GM12878 (cell line): ENCODE measurements around the gene THSD8. TPM values are rescaled to one million over a fixed set of nuclear protein-coding genes. Genes with fewer than 3 reads are reported as not detected.

Experiments
- ATAC-seq: fragments of 200-7000 bp; cut with Tn5 transposase; 3 replicates; pipeline ENCODE4 v1.9.1; 2020; ENCODE audit warnings: mild to moderate bottlenecking, moderate library complexity
- BruUV-seq: library from RNA; stranded (reverse); fragments of 400-500 nt; replicated peaks from 2 replicates; lab custom pipeline; 2021; lab: Mats Ljungman, UMichigan
- CTCF ChIA-PET: fragments of 300-600 bp; sonication (Branson Sonifier 250); formaldehyde crosslinking; extraction: SDS; loops from one replicate; lab custom pipeline; 2021; ENCODE audit warnings: inconsistent platforms; lab: Yijun Ruan, JAX
- POLR2A ChIA-PET: fragments of 350-600 bp; formaldehyde crosslinking; extraction: SDS; loops from one replicate; lab custom pipeline; 2021; ENCODE audit warnings: inconsistent platforms; lab: Charles Lee
- RAD21 ChIA-PET: fragments of 300-600 bp; sonication (Branson Sonifier 250); formaldehyde crosslinking; loops from one replicate; lab custom pipeline; 2023; ENCODE audit warnings: antibody characterized with exemption; ENCODE audit not compliant: unreplicated experiment; lab: Charles Lee
- SMC1A ChIA-PET: fragments of 300-600 bp; sonication (Branson Sonifier 250); formaldehyde crosslinking; loops from one replicate; lab custom pipeline; 2023; ENCODE audit not compliant: unreplicated experiment, uncharacterized antibody; lab: Charles Lee
- DNase-seq: peaks from one replicate; pipeline ENCODE4 v3.0.0-alpha.2; 2011; ENCODE audit warnings: low read depth, low spot score
- FAIRE-seq: peaks from 3 replicates; lab custom pipeline; 2011; peaks lifted over from hg19 to GRCh38; lab: Jason Lieb, UNC
- H2AFZ ChIP-seq: 2 replicates; pipeline ENCODE4 v1.6.0; 2011; ENCODE audit warnings: low read depth, low read length, control low read depth; ENCODE audit not compliant: control insufficient read depth
- H3K27ac ChIP-seq: 2 replicates; pipeline ENCODE4 v1.5.1; 2011; ENCODE audit warnings: control low read depth; ENCODE audit not compliant: control insufficient read depth, insufficient read depth
- H3K27me3 ChIP-seq, 2 experiments: replicated peaks in 1 of 2; 2 replicates each; pipeline versions ENCODE4 v1.6.0 to v1.6.1; 2011; ENCODE audit warnings: low read length in 1 of 2; ENCODE audit not compliant: control insufficient read depth in 2 of 2, insufficient read depth in 2 of 2
- H3K36me3 ChIP-seq, 2 experiments: 2 replicates each; pipeline ENCODE4 v1.5.1; 2011; ENCODE audit warnings: low read length in 1 of 2; ENCODE audit not compliant: control insufficient read depth in 2 of 2, insufficient read depth in 2 of 2
- H3K4me1 ChIP-seq: 2 replicates; pipeline ENCODE4 v1.6.1; 2011; ENCODE audit warnings: mild to moderate bottlenecking, low read length, moderate library complexity, mixed read lengths; ENCODE audit not compliant: control insufficient read depth, insufficient read depth
- H3K4me2 ChIP-seq: 2 replicates; pipeline ENCODE4 v1.6.0; 2011; ENCODE audit warnings: control low read depth; ENCODE audit not compliant: control insufficient read depth, insufficient read depth
- H3K4me3 ChIP-seq: fragments of 200-600 bp; sonication (generic); 2 replicates; pipeline ENCODE4 v1.5.1; 2016
- H3K79me2 ChIP-seq: 2 replicates; pipeline ENCODE4 v1.6.0; 2011; ENCODE audit warnings: low read length; ENCODE audit not compliant: control insufficient read depth, insufficient read depth
- H3K9ac ChIP-seq: 2 replicates; pipeline ENCODE4 v1.8.0; 2011; ENCODE audit warnings: low read length, control low read depth, mixed read lengths; ENCODE audit not compliant: control insufficient read depth, insufficient read depth
- H3K9me3 ChIP-seq: replicated peaks from 3 replicates; pipeline ENCODE4 v1.5.1; 2011; ENCODE audit warnings: mild to moderate bottlenecking, low read length; ENCODE audit not compliant: control insufficient read depth, insufficient read depth
- H4K20me1 ChIP-seq: 2 replicates; pipeline ENCODE4 v1.6.0; 2011; ENCODE audit not compliant: control insufficient read depth, insufficient read depth
- EZH2 ChIP-seq: IDR thresholded peaks from 2 replicates; pipeline ENCODE4 v1.6.1; 2012; ENCODE audit warnings: low read depth, mild to moderate bottlenecking, control low read depth, inconsistent platforms, low read length, borderline replicate concordance; ENCODE audit not compliant: control insufficient read depth
- JUND ChIP-seq: IDR thresholded peaks from 2 replicates; pipeline ENCODE4 v1.6.1; 2012; ENCODE audit warnings: low read depth, mild to moderate bottlenecking, low read length, improper control_type of control experiment, moderate library complexity
- PAX5 ChIP-seq: IDR thresholded peaks from 2 replicates; pipeline ENCODE4 v1.6.1; 2011; ENCODE audit warnings: low read depth, low read length, borderline replicate concordance
- SIN3A ChIP-seq: IDR thresholded peaks from 2 replicates; pipeline ENCODE4 v1.6.1; 2012; ENCODE audit warnings: low read depth, low read length, improper control_type of control experiment
- SIX5 ChIP-seq: IDR thresholded peaks from 2 replicates; pipeline ENCODE4 v1.6.1; 2011; ENCODE audit warnings: mild to moderate bottlenecking, low read depth, low read length, moderate library complexity; ENCODE audit not compliant: severe bottlenecking
- SPI1 ChIP-seq: IDR thresholded peaks from 2 replicates; pipeline ENCODE4 v1.6.1; 2011; ENCODE audit warnings: low read depth, mild to moderate bottlenecking, low read length, moderate library complexity, borderline replicate concordance; ENCODE audit not compliant: insufficient read depth
- TCF3 ChIP-seq: IDR thresholded peaks from 2 replicates; pipeline ENCODE4 v1.6.1; 2012; ENCODE audit warnings: low read depth, mild to moderate bottlenecking, low read length, borderline replicate concordance; ENCODE audit not compliant: insufficient read depth
- YY1 ChIP-seq: IDR thresholded peaks from 2 replicates; pipeline ENCODE4 v1.6.1; 2011; ENCODE audit warnings: low read depth, mild to moderate bottlenecking, low read length
- ZZZ3 ChIP-seq: IDR thresholded peaks from 2 replicates; pipeline ENCODE4 v1.6.1; 2011; ENCODE audit warnings: low read depth; ENCODE audit not compliant: control insufficient read depth, insufficient read length
- WGBS: methylation state at CpG from one replicate; pipeline ENCODE4 v1.1.6; 2016; ENCODE audit warnings: low lambda C conversion rate; ENCODE audit not compliant: insufficient replicate concordance, insufficient coverage; ENCODE audit errors: missing lambda C conversion rate; 5-methylcytosine and 5-hydroxymethylcytosine counted together
- in situ Hi-C: fragments of 300-500 bp; cut with MboI; formaldehyde crosslinking; loops from 9 replicates; pipeline ENCODE4 v1.14.3; 2018; ENCODE audit warnings: mixed read lengths
- intact Hi-C: fragments of 100-400 bp; cut with micrococcal nuclease; formaldehyde crosslinking; loops from one replicate; pipeline ENCODE4 v1.14.2; 2022; ENCODE audit not compliant: unreplicated experiment
- polyA plus RNA-seq, 11 experiments: library from polyadenylated mRNA; depleted of rRNA in 4 of 11; unstranded in 6 of 11; stranded (reverse) in 5 of 11; fragments of >200 nt; fragmentation: Nextera tagmentation in 4 of 11; fragmentation: Illumina TruSeq in 1 of 11; extraction: Ambion mirVana in 4 of 11; extraction: Trizol in 1 of 11; gene quantifications; 1 replicate in 1 of 11; 2 replicates in 10 of 11; pipeline versions ENCODE4 v1.2.1 to v1.2.3, GENCODE V29; 2011 to 2016; ENCODE audit warnings: inconsistent platforms in 2 of 11, missing spikeins in 2 of 11, low read depth in 1 of 11
- total RNA-seq, 4 experiments: library from RNA; depleted of rRNA in 3 of 4; stranded (reverse); fragments of >200 nt in 3 of 4; fragmentation: Illumina TruSeq in 1 of 4; extraction: Trizol in 1 of 4; gene quantifications; 2 replicates each; pipeline versions ENCODE4 v1.2.1 to v1.2.3, GENCODE V29; 2013 to 2021
- TF ChIP-seq, protein P1 (sequence below): fragments of 450-650 bp; IDR thresholded peaks from 2 replicates; pipeline ENCODE4 v1.6.1; 2017; ENCODE audit warnings: antibody characterized with exemption, mild to moderate bottlenecking, moderate library complexity
- TF ChIP-seq, protein P2 (sequence below): IDR thresholded peaks from 2 replicates; pipeline ENCODE4 v1.6.1; 2011; ENCODE audit warnings: mild to moderate bottlenecking, low read depth, low read length, moderate library complexity; ENCODE audit not compliant: insufficient replicate concordance
- TF ChIP-seq, protein P3 (sequence below): IDR thresholded peaks from 2 replicates; pipeline ENCODE4 v1.6.1; 2012; ENCODE audit warnings: low read depth, low read length, improper control_type of control experiment
- TF ChIP-seq, protein P4 (sequence below): fragments of 450-650 bp; conservative IDR thresholded peaks from 2 replicates; pipeline ENCODE4 v1.6.1; 2017; ENCODE audit warnings: mild to moderate bottlenecking, moderate library complexity

Gene THSD8
- total and polyA plus RNA-seq, 10 of the 15 experiments (the other 5 are each of a cell fraction or from before 2014, with no cell fraction given) = 0.24 to 32.3 (median 21.3) TPM; not detected in 2

- ChIA-PET CTCF (interaction anchor here (0.6 to 17.0 kb wide), 21 partner anchors 8 to 961 kb away, joined by 3 to 426 read pairs (median 5); partner anchors contain the start of genes DHPS, FBXW9, GET3 and JUNB), SMC1A (interaction anchor here (0.6 to 1.7 kb wide), 8 partner anchors 21 to 90 kb away, joined by 3 to 6 read pairs (median 3); partner anchors contain the start of genes FBXW9 and GET3), RAD21 (interaction anchor here (0.6 to 1.0 kb wide), 3 partner anchors 23 to 89 kb away, joined by 3 read pairs; partner anchors contain the start of gene TRIR), POLR2A (interaction anchor here (0.6 kb wide), 1 partner anchor 141 kb away, joined by 3 read pairs; no protein-coding TSS in a partner anchor)
- WGBS = 12% methylated on average over 50 of the region's 60 CpGs
- peak; percentile 47 for FAIRE-seq
- BruUV-seq = no TSS peak
- H3K4me3 ChIP-seq = peak overlapping the region; percentile 32; the same call in 1 of the 2 replicates
- in situ Hi-C loops = no loop called here
- H4K20me1 ChIP-seq = no peaks in the 10 kb centered on the region
- H3K9ac ChIP-seq = no peak overlapping the region
- H3K36me3 ChIP-seq = no peaks in the 10 kb centered on the region
- no peaks in the 10 kb centered on the region for H3K9me3 ChIP-seq
- H2AFZ ChIP-seq = peak overlapping the region; percentile 65; the same call in 1 of the 2 replicates
- no peak for DNase-seq
- intact Hi-C loops = loop anchor here (1.0 to 5.0 kb wide), 2 partner anchors 40 to 195 kb away; no protein-coding TSS in a partner anchor
- peak overlapping the region; percentile 93 for H3K4me2 ChIP-seq
- no peak overlapping the region for H3K27ac ChIP-seq
- peaks cover 0 to 2% of the 10 kb centered on the region in 2 experiments; a peak in 1 of 4 replicates for H3K27me3 ChIP-seq
- H3K4me1 ChIP-seq = no peaks in the 10 kb centered on the region
- peak; percentile 93 for ATAC-seq
- H3K79me2 ChIP-seq = no peaks in the 10 kb centered on the region
- TF ChIP-seq SPI1 (no peak), PAX5 (no peak), ZZZ3 (no peak), SIX5 (no peak), TCF3 (0 out of 2 replicates have a peak, but pooled peaks have one; percentile 59), YY1 (0 out of 2 replicates have a peak, but pooled peaks have one; percentile 57), JUND (no peak), SIN3A (no peak), EZH2 (no peak)
- TF ChIP-seq, protein P1, sequence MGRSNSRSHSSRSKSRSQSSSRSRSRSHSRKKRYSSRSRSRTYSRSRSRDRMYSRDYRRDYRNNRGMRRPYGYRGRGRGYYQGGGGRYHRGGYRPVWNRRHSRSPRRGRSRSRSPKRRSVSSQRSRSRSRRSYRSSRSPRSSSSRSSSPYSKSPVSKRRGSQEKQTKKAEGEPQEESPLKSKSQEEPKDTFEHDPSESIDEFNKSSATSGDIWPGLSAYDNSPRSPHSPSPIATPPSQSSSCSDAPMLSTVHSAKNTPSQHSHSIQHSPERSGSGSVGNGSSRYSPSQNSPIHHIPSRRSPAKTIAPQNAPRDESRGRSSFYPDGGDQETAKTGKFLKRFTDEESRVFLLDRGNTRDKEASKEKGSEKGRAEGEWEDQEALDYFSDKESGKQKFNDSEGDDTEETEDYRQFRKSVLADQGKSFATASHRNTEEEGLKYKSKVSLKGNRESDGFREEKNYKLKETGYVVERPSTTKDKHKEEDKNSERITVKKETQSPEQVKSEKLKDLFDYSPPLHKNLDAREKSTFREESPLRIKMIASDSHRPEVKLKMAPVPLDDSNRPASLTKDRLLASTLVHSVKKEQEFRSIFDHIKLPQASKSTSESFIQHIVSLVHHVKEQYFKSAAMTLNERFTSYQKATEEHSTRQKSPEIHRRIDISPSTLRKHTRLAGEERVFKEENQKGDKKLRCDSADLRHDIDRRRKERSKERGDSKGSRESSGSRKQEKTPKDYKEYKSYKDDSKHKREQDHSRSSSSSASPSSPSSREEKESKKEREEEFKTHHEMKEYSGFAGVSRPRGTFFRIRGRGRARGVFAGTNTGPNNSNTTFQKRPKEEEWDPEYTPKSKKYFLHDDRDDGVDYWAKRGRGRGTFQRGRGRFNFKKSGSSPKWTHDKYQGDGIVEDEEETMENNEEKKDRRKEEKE = no peak
- TF ChIP-seq, protein P2, sequence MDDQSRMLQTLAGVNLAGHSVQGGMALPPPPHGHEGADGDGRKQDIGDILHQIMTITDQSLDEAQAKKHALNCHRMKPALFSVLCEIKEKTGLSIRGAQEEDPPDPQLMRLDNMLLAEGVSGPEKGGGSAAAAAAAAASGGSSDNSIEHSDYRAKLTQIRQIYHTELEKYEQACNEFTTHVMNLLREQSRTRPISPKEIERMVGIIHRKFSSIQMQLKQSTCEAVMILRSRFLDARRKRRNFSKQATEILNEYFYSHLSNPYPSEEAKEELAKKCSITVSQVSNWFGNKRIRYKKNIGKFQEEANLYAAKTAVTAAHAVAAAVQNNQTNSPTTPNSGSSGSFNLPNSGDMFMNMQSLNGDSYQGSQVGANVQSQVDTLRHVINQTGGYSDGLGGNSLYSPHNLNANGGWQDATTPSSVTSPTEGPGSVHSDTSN = no peak
- TF ChIP-seq, protein P3, sequence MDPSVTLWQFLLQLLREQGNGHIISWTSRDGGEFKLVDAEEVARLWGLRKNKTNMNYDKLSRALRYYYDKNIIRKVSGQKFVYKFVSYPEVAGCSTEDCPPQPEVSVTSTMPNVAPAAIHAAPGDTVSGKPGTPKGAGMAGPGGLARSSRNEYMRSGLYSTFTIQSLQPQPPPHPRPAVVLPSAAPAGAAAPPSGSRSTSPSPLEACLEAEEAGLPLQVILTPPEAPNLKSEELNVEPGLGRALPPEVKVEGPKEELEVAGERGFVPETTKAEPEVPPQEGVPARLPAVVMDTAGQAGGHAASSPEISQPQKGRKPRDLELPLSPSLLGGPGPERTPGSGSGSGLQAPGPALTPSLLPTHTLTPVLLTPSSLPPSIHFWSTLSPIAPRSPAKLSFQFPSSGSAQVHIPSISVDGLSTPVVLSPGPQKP = no peak
- TF ChIP-seq, protein P4, sequence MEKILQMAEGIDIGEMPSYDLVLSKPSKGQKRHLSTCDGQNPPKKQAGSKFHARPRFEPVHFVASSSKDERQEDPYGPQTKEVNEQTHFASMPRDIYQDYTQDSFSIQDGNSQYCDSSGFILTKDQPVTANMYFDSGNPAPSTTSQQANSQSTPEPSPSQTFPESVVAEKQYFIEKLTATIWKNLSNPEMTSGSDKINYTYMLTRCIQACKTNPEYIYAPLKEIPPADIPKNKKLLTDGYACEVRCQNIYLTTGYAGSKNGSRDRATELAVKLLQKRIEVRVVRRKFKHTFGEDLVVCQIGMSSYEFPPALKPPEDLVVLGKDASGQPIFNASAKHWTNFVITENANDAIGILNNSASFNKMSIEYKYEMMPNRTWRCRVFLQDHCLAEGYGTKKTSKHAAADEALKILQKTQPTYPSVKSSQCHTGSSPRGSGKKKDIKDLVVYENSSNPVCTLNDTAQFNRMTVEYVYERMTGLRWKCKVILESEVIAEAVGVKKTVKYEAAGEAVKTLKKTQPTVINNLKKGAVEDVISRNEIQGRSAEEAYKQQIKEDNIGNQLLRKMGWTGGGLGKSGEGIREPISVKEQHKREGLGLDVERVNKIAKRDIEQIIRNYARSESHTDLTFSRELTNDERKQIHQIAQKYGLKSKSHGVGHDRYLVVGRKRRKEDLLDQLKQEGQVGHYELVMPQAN = no peak
Measured at GRCh38 chr19:12757544-12758274, 44.2 kb upstream of the THSD8 start.
